Fibroblast of pulmonary artery (primary cell): ENCODE measurements around the gene ERRFI1.

Experiments used
- DNase-seq: peaks from one replicate; pipeline ENCODE4 v3.0.0-alpha.2; 2010; ENCODE audit warnings: low read depth
- H3K4me3 ChIP-seq: replicated peaks from 2 replicates; pipeline ENCODE4 v1.5.1; 2011; ENCODE audit warnings: low read depth, mild to moderate bottlenecking, control low read depth, low read length, moderate library complexity
- TF ChIP-seq, protein P1 (sequence below): IDR thresholded peaks from 2 replicates; pipeline ENCODE4 v1.5.1; 2011; ENCODE audit warnings: mild to moderate bottlenecking, control low read depth, low read length, inconsistent platforms; ENCODE audit errors: missing control alignments

The ERRFI1 gene

DNA sequence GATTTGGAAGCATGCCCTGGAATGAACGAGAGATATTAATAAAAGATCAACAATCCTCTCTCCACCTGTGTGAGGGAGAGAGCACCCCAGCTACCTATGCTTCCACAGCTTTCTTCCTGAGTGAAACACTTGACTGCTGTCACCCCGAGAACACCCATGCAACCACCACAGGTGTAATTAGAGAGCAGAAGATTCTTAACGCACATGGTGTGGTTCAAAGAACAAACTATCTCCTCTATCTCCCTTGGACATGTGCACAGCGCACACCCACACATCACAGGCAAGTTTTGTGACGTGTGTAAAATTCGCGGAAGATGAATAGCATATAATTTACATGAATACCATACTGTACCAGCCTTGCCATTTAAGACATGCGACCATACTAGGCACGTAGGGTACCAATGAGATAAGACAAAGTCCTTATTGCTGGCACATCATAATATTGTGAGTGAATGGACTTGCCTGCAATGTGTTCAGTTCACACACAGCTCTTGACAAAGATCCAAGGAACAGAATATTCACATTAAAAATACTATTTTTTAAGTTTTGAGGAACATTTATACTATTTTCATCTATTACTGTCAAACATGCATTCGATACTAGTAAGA, 11.6 kb downstream of the ERRFI1 start:
- TF ChIP-seq, protein P1, sequence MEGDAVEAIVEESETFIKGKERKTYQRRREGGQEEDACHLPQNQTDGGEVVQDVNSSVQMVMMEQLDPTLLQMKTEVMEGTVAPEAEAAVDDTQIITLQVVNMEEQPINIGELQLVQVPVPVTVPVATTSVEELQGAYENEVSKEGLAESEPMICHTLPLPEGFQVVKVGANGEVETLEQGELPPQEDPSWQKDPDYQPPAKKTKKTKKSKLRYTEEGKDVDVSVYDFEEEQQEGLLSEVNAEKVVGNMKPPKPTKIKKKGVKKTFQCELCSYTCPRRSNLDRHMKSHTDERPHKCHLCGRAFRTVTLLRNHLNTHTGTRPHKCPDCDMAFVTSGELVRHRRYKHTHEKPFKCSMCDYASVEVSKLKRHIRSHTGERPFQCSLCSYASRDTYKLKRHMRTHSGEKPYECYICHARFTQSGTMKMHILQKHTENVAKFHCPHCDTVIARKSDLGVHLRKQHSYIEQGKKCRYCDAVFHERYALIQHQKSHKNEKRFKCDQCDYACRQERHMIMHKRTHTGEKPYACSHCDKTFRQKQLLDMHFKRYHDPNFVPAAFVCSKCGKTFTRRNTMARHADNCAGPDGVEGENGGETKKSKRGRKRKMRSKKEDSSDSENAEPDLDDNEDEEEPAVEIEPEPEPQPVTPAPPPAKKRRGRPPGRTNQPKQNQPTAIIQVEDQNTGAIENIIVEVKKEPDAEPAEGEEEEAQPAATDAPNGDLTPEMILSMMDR: no peak
- H3K4me3 ChIP-seq: no peak overlapping the region
- no peak for DNase-seq

DNA sequence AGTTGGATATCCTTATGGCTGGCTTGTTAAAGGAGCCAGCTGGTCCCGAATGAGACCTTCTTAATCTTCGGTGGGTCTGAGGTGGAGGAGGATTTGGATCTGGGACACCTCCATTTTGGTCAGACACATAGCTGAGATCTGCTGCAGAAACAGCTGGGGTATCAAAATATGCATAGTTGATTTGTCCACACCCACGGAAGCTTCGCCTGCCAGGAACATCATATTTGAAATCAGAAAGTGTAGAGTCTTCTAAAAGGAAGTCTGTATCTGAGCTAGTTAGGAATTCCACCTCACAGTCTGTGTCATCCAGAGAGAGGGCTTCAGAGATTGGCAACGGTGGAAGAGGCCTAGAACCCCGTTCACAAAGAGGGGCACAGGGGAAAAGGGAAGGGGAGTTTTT, 12.3 kb downstream of the ERRFI1 start:
- no peak for DNase-seq
- no peak overlapping the region for H3K4me3 ChIP-seq
- TF ChIP-seq, protein P1: no peak

DNA sequence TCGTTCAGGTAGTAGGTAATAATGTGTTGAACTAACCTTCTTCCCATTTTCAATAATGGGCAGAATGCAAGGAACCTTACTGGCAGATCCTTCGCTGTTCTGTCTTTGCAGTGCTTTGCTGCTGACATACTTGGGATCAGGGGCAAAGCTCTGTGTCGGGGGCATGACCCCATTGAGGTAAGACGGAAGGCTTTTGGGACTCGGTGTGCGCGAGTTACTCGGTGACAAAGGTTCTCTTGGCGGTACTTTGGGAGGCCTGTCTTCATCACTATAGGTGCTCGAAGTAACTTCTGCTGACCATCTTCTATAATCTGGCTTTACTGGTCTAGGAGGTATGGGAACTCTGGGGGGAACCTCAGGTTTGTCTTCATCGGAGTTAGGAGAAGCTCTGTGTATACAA, 12.7 kb downstream of the ERRFI1 start:
- DNase-seq: no peak
- H3K4me3 ChIP-seq: no peak overlapping the region
- TF ChIP-seq, protein P1: no peak

DNA sequence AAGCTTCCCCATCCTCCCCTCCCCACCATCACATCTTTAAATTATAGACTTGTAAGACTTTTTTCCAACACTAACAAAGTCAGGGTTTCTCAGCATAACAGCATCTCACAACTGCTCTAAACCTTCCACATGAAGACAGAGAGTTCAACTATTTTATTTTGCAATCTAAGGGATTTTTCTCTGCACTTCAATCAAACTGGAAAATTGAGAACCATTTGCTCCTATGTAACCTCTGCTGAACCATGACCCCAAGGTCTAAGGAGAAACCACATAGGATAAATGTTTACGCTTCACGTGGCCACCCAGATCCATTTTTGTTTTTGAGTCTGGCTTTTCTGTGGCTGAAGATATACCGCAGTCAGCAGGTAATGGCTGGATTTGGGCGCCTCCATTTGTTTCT, 13.2 kb downstream of the ERRFI1 start:
- H3K4me3 ChIP-seq: no peak overlapping the region

GRCh38 chr1:8011923-8012858, 13.9 kb downstream of the ERRFI1 start:
- no peak overlapping the region for H3K4me3 ChIP-seq
- TF ChIP-seq, protein P1: no peak
- DNase-seq: no peak

More for the DNA sequence above, 13.2 kb downstream of the ERRFI1 start:
- TF ChIP-seq, protein P1: no peak
- DNase-seq: no peak

DNA sequence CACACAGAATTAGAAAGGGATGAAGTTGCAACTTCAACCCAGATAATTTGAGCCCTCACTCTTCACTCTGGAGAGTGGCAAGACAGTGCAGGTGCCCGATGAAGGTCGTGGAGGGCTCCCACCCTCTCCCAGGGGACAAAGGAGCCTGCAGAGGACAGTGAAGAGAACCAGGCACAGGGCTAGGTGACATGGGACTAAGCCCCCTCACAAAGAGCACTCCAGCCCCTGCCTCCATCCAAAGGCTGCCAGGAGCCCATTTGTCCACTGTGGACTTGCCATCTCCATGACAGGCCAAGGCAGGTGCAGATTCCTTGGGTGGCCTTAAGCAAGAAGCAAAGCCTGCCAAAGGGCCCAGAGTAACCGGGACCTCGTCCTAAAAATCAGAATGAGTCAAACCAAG, 15.1 kb downstream of the ERRFI1 start:
- H3K4me3 ChIP-seq: no peak overlapping the region
- TF ChIP-seq, protein P1: no peak
- DNase-seq: no peak
